Fibroblast of skin of left biceps (primary cell): ENCODE measurements around the gene AK5.

ENCODE experiments used
- DNase-seq, 2 experiments: peaks; one replicate each; pipeline ENCODE4 v3.0.0-alpha.2; 2013; ENCODE audit warnings: low read depth in 2 of 2

The AK5 gene

GRCh38 chr1:77354536-77354935 lies 72.7 kb downstream of the AK5 start:
- DNase-seq, result no peak

GRCh38 chr1:77355010-77355409 lies 73.2 kb downstream of the AK5 start:
- no peak for DNase-seq

- DNase-seq, result no peak
These were observed 74.3 kb downstream of the AK5 start for GRCh38 chr1:77356136-77356535.

- DNase-seq, result no peak
These were observed 78.4 kb downstream of the AK5 start for GRCh38 chr1:77360256-77360655.

- DNase-seq, result no peak
These were observed 79.8 kb downstream of the AK5 start for GRCh38 chr1:77361621-77362020.

- no peak for DNase-seq
These were observed 88.3 kb downstream of the AK5 start for GRCh38 chr1:77370161-77370560.

GRCh38 chr1:77370583-77371306 lies 88.9 kb downstream of the AK5 start:
- DNase-seq, result peak; percentile 84 to 88

GRCh38 chr1:77371396-77371795 lies 89.6 kb downstream of the AK5 start:
- no peak for DNase-seq

GRCh38 chr1:77373702-77374101 lies 91.9 kb downstream of the AK5 start:
- no peak for DNase-seq

GRCh38 chr1:77375541-77375940 lies 93.7 kb downstream of the AK5 start:
- no peak for DNase-seq

GRCh38 chr1:77375990-77376389 lies 94.2 kb downstream of the AK5 start:
- DNase-seq, result no peak

GRCh38 chr1:77378723-77379535 lies 97.1 kb downstream of the AK5 start:
- DNase-seq, result no peak

GRCh38 chr1:77382366-77382765 lies 100.5 kb downstream of the AK5 start:
- no peak for DNase-seq

- no peak for DNase-seq
These were observed 101.4 kb downstream of the AK5 start for GRCh38 chr1:77383236-77383635.

- no peak for DNase-seq
These were observed 103.7 kb downstream of the AK5 start for GRCh38 chr1:77385551-77385950.

GRCh38 chr1:77386276-77386675 lies 104.5 kb downstream of the AK5 start:
- DNase-seq, result no peak

GRCh38 chr1:77387553-77387952 lies 105.7 kb downstream of the AK5 start:
- DNase-seq, result no peak

- DNase-seq, result no peak
These were observed 106.8 kb downstream of the AK5 start for GRCh38 chr1:77388661-77389060.

GRCh38 chr1:77392486-77392885 lies 110.7 kb downstream of the AK5 start:
- DNase-seq, result no peak

- peak; percentile 28 to 32 for DNase-seq
These were observed 112.3 kb downstream of the AK5 start for GRCh38 chr1:77394166-77394565.

GRCh38 chr1:77395051-77395450 lies 113.2 kb downstream of the AK5 start:
- no peak for DNase-seq

- DNase-seq, result no peak
These were observed 116.3 kb downstream of the AK5 start for GRCh38 chr1:77398152-77398551.
